GM12878 (cell line): Measurements from ENCODE around the gene PREB. TPM values are rescaled to one million over a fixed set of nuclear protein-coding genes. Genes with fewer than 3 reads are reported as not detected.

Experiments
- ATAC-seq: fragments of 200-7000 bp; cut with Tn5 transposase; 3 replicates; pipeline ENCODE4 v1.9.1; 2020; ENCODE audit warnings: mild to moderate bottlenecking, moderate library complexity
- Bru-seq: library from RNA; stranded (reverse); fragments of 400-500 nt; gene quantifications from one replicate; lab custom pipeline; 2021; lab: Mats Ljungman, UMichigan
- BruChase-seq, 2 experiments: library from RNA; stranded (reverse); fragments of 400-500 nt; gene quantifications; one replicate each; lab custom pipeline; 2021; lab: Mats Ljungman, UMichigan
- BruUV-seq: library from RNA; stranded (reverse); fragments of 400-500 nt; replicated peaks from 2 replicates; lab custom pipeline; 2021; lab: Mats Ljungman, UMichigan
- CTCF ChIA-PET: fragments of 300-600 bp; sonication (Branson Sonifier 250); formaldehyde crosslinking; extraction: SDS; loops from one replicate; lab custom pipeline; 2021; ENCODE audit warnings: inconsistent platforms; lab: Yijun Ruan, JAX
- POLR2A ChIA-PET: fragments of 350-600 bp; formaldehyde crosslinking; extraction: SDS; loops from one replicate; lab custom pipeline; 2021; ENCODE audit warnings: inconsistent platforms; lab: Charles Lee
- RAD21 ChIA-PET: fragments of 300-600 bp; sonication (Branson Sonifier 250); formaldehyde crosslinking; loops from one replicate; lab custom pipeline; 2023; ENCODE audit warnings: antibody characterized with exemption; ENCODE audit not compliant: unreplicated experiment; lab: Charles Lee
- SMC1A ChIA-PET: fragments of 300-600 bp; sonication (Branson Sonifier 250); formaldehyde crosslinking; loops from one replicate; lab custom pipeline; 2023; ENCODE audit not compliant: unreplicated experiment, uncharacterized antibody; lab: Charles Lee
- DNase-seq: peaks from one replicate; pipeline ENCODE4 v3.0.0-alpha.2; 2011; ENCODE audit warnings: low read depth, low spot score
- FAIRE-seq: peaks from 3 replicates; lab custom pipeline; 2011; peaks lifted over from hg19 to GRCh38; lab: Jason Lieb, UNC
- H2AFZ ChIP-seq: 2 replicates; pipeline ENCODE4 v1.6.0; 2011; ENCODE audit warnings: low read depth, low read length, control low read depth; ENCODE audit not compliant: control insufficient read depth
- H3K27ac ChIP-seq: 2 replicates; pipeline ENCODE4 v1.5.1; 2011; ENCODE audit warnings: control low read depth; ENCODE audit not compliant: control insufficient read depth, insufficient read depth
- H3K27me3 ChIP-seq, 2 experiments: replicated peaks in 1 of 2; 2 replicates each; pipeline versions ENCODE4 v1.6.0 to v1.6.1; 2011; ENCODE audit warnings: low read length in 1 of 2; ENCODE audit not compliant: control insufficient read depth in 2 of 2, insufficient read depth in 2 of 2
- H3K36me3 ChIP-seq, 2 experiments: 2 replicates each; pipeline ENCODE4 v1.5.1; 2011; ENCODE audit warnings: low read length in 1 of 2; ENCODE audit not compliant: control insufficient read depth in 2 of 2, insufficient read depth in 2 of 2
- H3K4me1 ChIP-seq: 2 replicates; pipeline ENCODE4 v1.6.1; 2011; ENCODE audit warnings: mild to moderate bottlenecking, low read length, moderate library complexity, mixed read lengths; ENCODE audit not compliant: control insufficient read depth, insufficient read depth
- H3K4me2 ChIP-seq: 2 replicates; pipeline ENCODE4 v1.6.0; 2011; ENCODE audit warnings: control low read depth; ENCODE audit not compliant: control insufficient read depth, insufficient read depth
- H3K4me3 ChIP-seq: fragments of 200-600 bp; sonication (generic); 2 replicates; pipeline ENCODE4 v1.5.1; 2016
- H3K79me2 ChIP-seq: 2 replicates; pipeline ENCODE4 v1.6.0; 2011; ENCODE audit warnings: low read length; ENCODE audit not compliant: control insufficient read depth, insufficient read depth
- H3K9ac ChIP-seq: 2 replicates; pipeline ENCODE4 v1.8.0; 2011; ENCODE audit warnings: low read length, control low read depth, mixed read lengths; ENCODE audit not compliant: control insufficient read depth, insufficient read depth
- H3K9me3 ChIP-seq: replicated peaks from 3 replicates; pipeline ENCODE4 v1.5.1; 2011; ENCODE audit warnings: mild to moderate bottlenecking, low read length; ENCODE audit not compliant: control insufficient read depth, insufficient read depth
- H4K20me1 ChIP-seq: 2 replicates; pipeline ENCODE4 v1.6.0; 2011; ENCODE audit not compliant: control insufficient read depth, insufficient read depth
- BRCA1 ChIP-seq: IDR thresholded peaks from 2 replicates; pipeline ENCODE4 v1.6.1; 2011; ENCODE audit warnings: low read depth, low read length, improper control_type of control experiment
- CBFB ChIP-seq: IDR thresholded peaks from 2 replicates; pipeline ENCODE4 v1.6.1; 2016; ENCODE audit warnings: antibody characterized with exemption, low read depth
- CHD2 ChIP-seq: IDR thresholded peaks from 2 replicates; pipeline ENCODE4 v1.6.1; 2011; ENCODE audit warnings: low read depth, low read length, improper control_type of control experiment, borderline replicate concordance
- CREB1 ChIP-seq: IDR thresholded peaks from 2 replicates; pipeline ENCODE4 v1.6.1; 2012; ENCODE audit warnings: low read depth, mild to moderate bottlenecking, inconsistent platforms
- DPF2 ChIP-seq: fragments of 450-650 bp; IDR thresholded peaks from 2 replicates; pipeline ENCODE4 v1.6.1; 2017; ENCODE audit warnings: mild to moderate bottlenecking
- FOXM1 ChIP-seq: IDR thresholded peaks from 2 replicates; pipeline ENCODE4 v1.6.1; 2012; ENCODE audit warnings: low read depth, mild to moderate bottlenecking, inconsistent platforms, low read length, moderate library complexity
- HDAC6 ChIP-seq: fragments of 200-600 bp; sonication (generic); IDR thresholded peaks from one replicate; pipeline ENCODE4 v1.8.0; 2017; ENCODE audit warnings: antibody characterized with exemption; ENCODE audit not compliant: unreplicated experiment
- MAX ChIP-seq: IDR thresholded peaks from 2 replicates; pipeline ENCODE4 v1.6.1; 2012; ENCODE audit warnings: low read depth, low read length, improper control_type of control experiment
- MEF2A ChIP-seq: IDR thresholded peaks from 2 replicates; pipeline ENCODE4 v1.6.1; 2011; ENCODE audit warnings: low read depth, mild to moderate bottlenecking, low read length, moderate library complexity; ENCODE audit not compliant: insufficient read depth
- NKRF ChIP-seq: fragments of 450-650 bp; conservative IDR thresholded peaks from 2 replicates; pipeline ENCODE4 v1.6.1; 2017; ENCODE audit warnings: mild to moderate bottlenecking, moderate library complexity
- NR2F1 ChIP-seq: fragments of 450-650 bp; conservative IDR thresholded peaks from 2 replicates; pipeline ENCODE4 v1.6.1; 2017; ENCODE audit warnings: mild to moderate bottlenecking
- POLR2A ChIP-seq: IDR thresholded peaks from 2 replicates; pipeline ENCODE4 v1.6.1; 2011; ENCODE audit warnings: low read depth, mild to moderate bottlenecking, low read length
- RBBP5 ChIP-seq: fragments of 200-600 bp; sonication (generic); conservative IDR thresholded peaks from 2 replicates; pipeline ENCODE4 v1.6.1; 2016
- TCF7 ChIP-seq: IDR thresholded peaks from 2 replicates; pipeline ENCODE4 v1.6.1; 2014; ENCODE audit warnings: antibody characterized with exemption, borderline replicate concordance
- ZZZ3 ChIP-seq: IDR thresholded peaks from 2 replicates; pipeline ENCODE4 v1.6.1; 2011; ENCODE audit warnings: low read depth; ENCODE audit not compliant: control insufficient read depth, insufficient read length
- WGBS: methylation state at CpG from one replicate; pipeline ENCODE4 v1.1.6; 2016; ENCODE audit warnings: low lambda C conversion rate; ENCODE audit not compliant: insufficient replicate concordance, insufficient coverage; ENCODE audit errors: missing lambda C conversion rate; 5-methylcytosine and 5-hydroxymethylcytosine counted together
- in situ Hi-C: fragments of 300-500 bp; cut with MboI; formaldehyde crosslinking; loops from 9 replicates; pipeline ENCODE4 v1.14.3; 2018; ENCODE audit warnings: mixed read lengths
- intact Hi-C: fragments of 100-400 bp; cut with micrococcal nuclease; formaldehyde crosslinking; loops from one replicate; pipeline ENCODE4 v1.14.2; 2022; ENCODE audit not compliant: unreplicated experiment
- long read RNA-seq, 2 experiments: library from polyadenylated mRNA; unstranded; transcript quantifications; one replicate each; pipeline ENCODE4 v2.0.0, GENCODE V29; 2019 to 2020
- polyA minus RNA-seq, 3 experiments: library from RNA; depleted of rRNA, polyadenylated mRNA; stranded (reverse); fragments of >200 nt; gene quantifications; 2 replicates each; pipeline ENCODE4 v1.2.3, GENCODE V29; 2011
- polyA plus RNA-seq, 11 experiments: library from polyadenylated mRNA; depleted of rRNA in 4 of 11; unstranded in 6 of 11; stranded (reverse) in 5 of 11; fragments of >200 nt; fragmentation: Nextera tagmentation in 4 of 11; fragmentation: Illumina TruSeq in 1 of 11; extraction: Ambion mirVana in 4 of 11; extraction: Trizol in 1 of 11; gene quantifications; 1 replicate in 1 of 11; 2 replicates in 10 of 11; pipeline versions ENCODE4 v1.2.1 to v1.2.3, GENCODE V29; 2011 to 2016; ENCODE audit warnings: inconsistent platforms in 2 of 11, missing spikeins in 2 of 11, low read depth in 1 of 11
- total RNA-seq, 4 experiments: library from RNA; depleted of rRNA in 3 of 4; stranded (reverse); fragments of >200 nt in 3 of 4; fragmentation: Illumina TruSeq in 1 of 4; extraction: Trizol in 1 of 4; gene quantifications; 2 replicates each; pipeline versions ENCODE4 v1.2.1 to v1.2.3, GENCODE V29; 2013 to 2021
- TF ChIP-seq, protein P1 (sequence below): fragments of 450-650 bp; IDR thresholded peaks from 2 replicates; pipeline ENCODE4 v1.6.1; 2014; ENCODE audit warnings: mild to moderate bottlenecking

PREB gene
- 22.0 and 23.1 TPM in 2 replicates for total RNA-seq (2013; cell fraction: nucleolus; rRNA removed)
- total RNA-seq (2014; rRNA removed) (59.9 and 78.0 TPM in 2 replicates), total RNA-seq (2014; rRNA removed; fragmentation: Illumina TruSeq; extraction: Trizol) (32.6 and 34.7 TPM in 2 replicates), total RNA-seq (2021) (50.6 and 51.3 TPM in 2 replicates), polyA plus RNA-seq (2011; rRNA removed) (22.6 and 38.7 TPM in 2 replicates), polyA plus RNA-seq (2014; fragmentation: Illumina TruSeq; extraction: Trizol) (44.9 and 54.2 TPM in 2 replicates), polyA plus RNA-seq (2014; fragmentation: Nextera tagmentation; extraction: Ambion mirVana) (10 to 100 TPM; 26.3 to 45.7 TPM), polyA plus RNA-seq (2014; rRNA removed) (59.7 and 69.1 TPM in 2 replicates), polyA plus RNA-seq (2016; fragmentation: Nextera tagmentation; extraction: Ambion mirVana) (100 to 1,000 TPM in 1 of 2 experiments, 10 to 100 TPM in 1; 87.2 to 101 TPM), polyA minus RNA-seq (2011; rRNA and poly(A)+ RNA removed) (55.8 and 57.1 TPM in 2 replicates), Bru-seq, nascent RNA (percentile 78 among the genes with signal in this experiment), BruChase-seq, experiment 1, labeled RNA remaining after a 6-hour chase (percentile 71 among the genes with signal in this experiment), BruChase-seq, experiment 2, labeled RNA remaining after a 2-hour chase (percentile 67 among the genes with signal in this experiment)
- polyA plus RNA-seq (2011; ENCODE audit: low read depth): 23.1 TPM
- polyA plus RNA-seq (2011; cell fraction: cytosol; rRNA removed): 57.1 and 62.5 TPM in 2 replicates
- polyA plus RNA-seq (2011; cell fraction: nucleus; rRNA removed): 64.0 and 67.5 TPM in 2 replicates
- polyA plus RNA-seq (2012): 29.3 and 37.0 TPM in 2 replicates
- polyA minus RNA-seq (2011; cell fraction: cytosol; rRNA and poly(A)+ RNA removed): 9.1 and 13.9 TPM in 2 replicates
- polyA minus RNA-seq (2011; cell fraction: nucleus; rRNA and poly(A)+ RNA removed): 13.7 and 20.0 TPM in 2 replicates
- long read RNA-seq, experiment 1, transcript PREB-201 (9 exons, 2,166 nt): major isoform, 46 of 53 reads
- long read RNA-seq, experiment 1, partial matches to known transcripts: 2 of 53 reads
- long read RNA-seq, experiment 1, other reads (novel, unspliced or antisense): 4 of 53 reads
- long read RNA-seq, experiment 2, transcript PREB-201 (9 exons, 2,166 nt): major isoform, 8 of 14 reads
- long read RNA-seq, experiment 2, partial matches to known transcripts: 2 of 14 reads
- long read RNA-seq, experiment 2, other reads (novel, unspliced or antisense): 4 of 14 reads

DNA sequence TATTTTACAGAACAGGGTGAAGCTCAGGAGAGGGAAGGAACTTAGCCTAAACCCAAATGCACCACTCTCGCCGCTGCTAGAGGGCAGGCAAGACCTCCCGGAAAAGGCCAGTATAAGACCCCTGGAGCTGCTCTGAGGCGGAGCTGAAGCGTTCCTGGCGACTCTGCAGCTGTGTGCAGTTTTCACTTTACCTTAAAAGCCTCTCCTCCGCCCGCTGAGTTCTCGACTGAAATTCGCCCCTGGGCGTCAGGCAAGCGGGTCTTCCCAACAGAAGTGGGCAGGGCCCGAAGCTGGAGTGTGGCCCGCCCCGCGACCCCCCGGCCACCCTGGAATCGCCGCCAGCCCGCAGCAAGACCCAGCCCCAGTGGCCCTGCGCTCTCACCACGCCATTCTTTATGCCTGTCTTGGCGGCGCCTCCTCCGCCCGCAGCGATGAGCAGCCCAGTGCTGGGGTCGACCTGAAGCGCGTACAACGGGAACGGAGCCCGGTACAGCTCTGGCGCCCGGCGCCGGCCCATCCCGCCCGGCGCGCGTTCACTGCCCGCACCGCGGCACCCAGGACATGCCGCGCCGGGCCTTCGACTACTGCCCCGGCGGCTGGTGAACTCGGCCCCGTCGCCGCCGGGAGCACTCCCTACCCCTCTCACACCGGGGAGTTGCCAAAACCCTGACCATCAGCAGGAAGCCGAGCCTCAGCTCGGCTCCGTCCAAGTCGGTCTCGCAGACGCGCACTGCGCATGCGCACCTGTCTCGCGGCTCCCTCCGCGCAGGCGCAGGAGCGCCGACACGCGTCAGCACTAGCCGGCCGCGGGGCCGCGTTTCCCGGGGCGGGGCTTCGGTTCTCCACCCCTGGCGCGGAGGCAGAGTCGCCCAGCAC is at the start of gene PREB:
TSS of gene PREB (minus strand) at position 732 of the 876 bp plus-strand sequence. CDS start at position 517, 215 bp downstream.
- Histone ChIP-seq H3K36me3 (peaks cover 10 to 17% of the 10 kb centered on the region in 2 experiments), H3K4me2 (peak within 1 kb of the TSS; percentile 86), H3K4me1 (peaks cover 8% of the 10 kb centered on the region), H3K79me2 (peaks cover 19% of the 10 kb centered on the region), H3K4me3 (peak within 1 kb of the TSS; percentile 97), H3K27ac (peak within 1 kb of the TSS; percentile 90), H4K20me1 (no peaks in the 10 kb centered on the region), H3K9me3 (no peaks in the 10 kb centered on the region), H3K27me3 (no peaks in the 10 kb centered on the region), H3K9ac (peak within 1 kb of the TSS; percentile 94), H2AFZ (peak within 1 kb of the TSS; percentile 93)
- FAIRE-seq: peak; percentile 93
- in situ Hi-C loops: no loop called here
- BruUV-seq: no TSS peak
- ChIA-PET RAD21 (interaction anchor here (0.5 to 2.1 kb wide), 11 partner anchors 31 to 172 kb away, joined by 3 to 13 read pairs (median 3); partner anchors contain the start of gene AGBL5), SMC1A (interaction anchor here (0.7 to 1.7 kb wide), 12 partner anchors 11 to 172 kb away, joined by 3 to 7 read pairs (median 4); partner anchors contain the start of genes ABHD1 and AGBL5), POLR2A (interaction anchor here (0.6 to 2.2 kb wide), 11 partner anchors 10 to 789 kb away, joined by 3 to 7 read pairs (median 3); partner anchors contain the start of genes ABHD1, ATRAID, MPV17 and SLC5A6), CTCF (interaction anchor here (0.7 to 2.4 kb wide), 22 partner anchors 8 to 172 kb away, joined by 3 to 19 read pairs (median 4); partner anchors contain the start of gene AGBL5)
- intact Hi-C loops: loop anchor here (5.0 kb wide), 1 partner anchor 48 kb away; no protein-coding TSS in a partner anchor
- 2% methylated on average over 77 of the region's 86 CpGs for WGBS
- peak; percentile 88 for DNase-seq
- peak; percentile 98 for ATAC-seq
- TF ChIP-seq NR2F1: no peak
- no peak for TF ChIP-seq ZZZ3
- TF ChIP-seq MEF2A: no peak
- TF ChIP-seq NKRF: peak; percentile 71; the same call in 1 of the 2 replicates
- no peak for TF ChIP-seq RBBP5
- TF ChIP-seq CREB1: peak; percentile 77
- no peak for TF ChIP-seq HDAC6
- no peak for TF ChIP-seq MAX
- no peak for TF ChIP-seq FOXM1
- no peak for TF ChIP-seq BRCA1
- TF ChIP-seq TCF7: no peak
- TF ChIP-seq CHD2: no peak
- no peak for TF ChIP-seq CBFB
- TF ChIP-seq, protein P1, sequence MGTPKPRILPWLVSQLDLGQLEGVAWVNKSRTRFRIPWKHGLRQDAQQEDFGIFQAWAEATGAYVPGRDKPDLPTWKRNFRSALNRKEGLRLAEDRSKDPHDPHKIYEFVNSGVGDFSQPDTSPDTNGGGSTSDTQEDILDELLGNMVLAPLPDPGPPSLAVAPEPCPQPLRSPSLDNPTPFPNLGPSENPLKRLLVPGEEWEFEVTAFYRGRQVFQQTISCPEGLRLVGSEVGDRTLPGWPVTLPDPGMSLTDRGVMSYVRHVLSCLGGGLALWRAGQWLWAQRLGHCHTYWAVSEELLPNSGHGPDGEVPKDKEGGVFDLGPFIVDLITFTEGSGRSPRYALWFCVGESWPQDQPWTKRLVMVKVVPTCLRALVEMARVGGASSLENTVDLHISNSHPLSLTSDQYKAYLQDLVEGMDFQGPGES: no peak
- peak; percentile 52; the same call in 1 of the 2 replicates for TF ChIP-seq DPF2
- TF ChIP-seq POLR2A: peak; percentile 89
